Colonic mucosa (tissue), 4 donors: ENCODE measurements around the gene GJC3. TPM values are rescaled to one million over a fixed set of nuclear protein-coding genes. Genes with fewer than 3 reads are reported as not detected.
"Not testable (repeated sequence)": the region's sequence is repeated elsewhere in the genome, so short reads cannot be mapped to it uniquely, and the experiment has no call there.

Experiments
- DNase-seq: peaks from one replicate; pipeline ENCODE4 v3.0.0-alpha.2; 2020
- H3K27ac ChIP-seq: fragments of 200-600 bp; one replicate; pipeline ENCODE4 v1.8.0; 2021
- H3K27me3 ChIP-seq: fragments of 200-600 bp; one replicate; pipeline ENCODE4 v1.8.0; 2021
- H3K36me3 ChIP-seq: fragments of 200-600 bp; one replicate; pipeline ENCODE4 v1.8.0; 2021
- H3K4me1 ChIP-seq: fragments of 200-600 bp; one replicate; pipeline ENCODE4 v1.8.0; 2021; ENCODE audit warnings: mild to moderate bottlenecking
- H3K4me3 ChIP-seq: fragments of 200-600 bp; one replicate; pipeline ENCODE4 v1.8.0; 2021
- H3K9ac ChIP-seq, 2 donors: one replicate each; pipeline ENCODE4 v1.7.0; 2013; ENCODE audit warnings: control low read depth in 2 of 2, low read depth in 2 of 2, low read length in 2 of 2
- H3K9me3 ChIP-seq: fragments of 200-600 bp; one replicate; pipeline ENCODE4 v1.8.0; 2021
- intact Hi-C: fragments of 100-400 bp; cut with DNase I; formaldehyde crosslinking; loops from one replicate; pipeline ENCODE4 v1.14.1; 2022
- total RNA-seq, 2 donors: library from RNA; stranded (reverse); fragmentation: NEBNext Ultra II Directional in 1 of 2; extraction: Animal tissue kit (Norgen Biotek cat#: 25700) in 1 of 2; gene quantifications; one replicate each; pipeline ENCODE4 v1.2.1, GENCODE V29; 2021
- TF ChIP-seq, protein P1 (sequence below): fragments of 200-600 bp; IDR thresholded peaks from one replicate; pipeline ENCODE4 v1.8.0; 2022; ENCODE audit warnings: antibody characterized with exemption, mild to moderate bottlenecking
- donor health status: healthy.
- donor health status: DM: no; HTN: no; CAD: no.
- donor health status: DM: no; HTN: no; CAD: no.

The GJC3 gene, protein sequence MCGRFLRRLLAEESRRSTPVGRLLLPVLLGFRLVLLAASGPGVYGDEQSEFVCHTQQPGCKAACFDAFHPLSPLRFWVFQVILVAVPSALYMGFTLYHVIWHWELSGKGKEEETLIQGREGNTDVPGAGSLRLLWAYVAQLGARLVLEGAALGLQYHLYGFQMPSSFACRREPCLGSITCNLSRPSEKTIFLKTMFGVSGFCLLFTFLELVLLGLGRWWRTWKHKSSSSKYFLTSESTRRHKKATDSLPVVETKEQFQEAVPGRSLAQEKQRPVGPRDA
- total RNA-seq, result not detected

DNA sequence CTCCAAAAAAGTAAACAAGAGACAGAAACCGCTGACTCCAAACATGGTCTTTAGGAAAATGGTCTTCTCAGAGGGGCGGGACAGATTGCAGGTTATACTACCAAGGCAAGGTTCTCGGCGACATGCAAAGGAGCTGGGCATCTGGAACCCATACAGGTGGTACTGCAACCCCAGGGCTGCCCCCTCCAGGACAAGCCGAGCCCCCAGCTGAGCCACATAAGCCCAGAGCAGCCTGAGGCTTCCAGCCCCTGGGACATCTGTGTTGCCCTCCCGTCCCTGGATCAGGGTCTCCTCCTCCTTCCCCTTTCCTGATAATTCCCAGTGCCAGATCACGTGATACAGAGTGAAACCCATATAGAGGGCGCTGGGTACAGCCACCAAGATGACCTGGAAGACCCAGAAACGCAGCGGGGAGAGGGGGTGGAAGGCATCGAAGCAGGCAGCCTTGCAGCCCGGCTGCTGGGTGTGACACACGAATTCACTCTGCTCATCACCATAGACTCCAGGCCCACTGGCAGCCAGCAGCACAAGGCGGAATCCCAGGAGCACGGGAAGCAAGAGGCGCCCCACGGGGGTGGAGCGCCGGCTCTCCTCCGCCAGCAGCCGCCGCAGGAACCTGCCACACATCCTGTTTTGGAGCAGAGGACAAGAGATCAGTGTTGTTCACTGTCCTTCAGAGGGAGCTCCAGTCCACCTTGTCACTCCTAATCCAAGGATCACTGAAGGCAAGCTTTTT, at the start of gene GJC3:
TSS of gene GJC3 (minus strand) at position 627 of the 736 bp plus-strand sequence. CDS start at position 627, 0 bp downstream.
- DNase-seq, result peak; percentile 38
- H3K9me3 ChIP-seq, result no peaks in the 10 kb centered on the region
- peak within 1 kb of the TSS; percentile 24 for H3K4me3 ChIP-seq
- H3K9ac ChIP-seq, result peak within 1 kb of the TSS in 1 of 2 donors; percentile 7
- TF ChIP-seq, protein P1, sequence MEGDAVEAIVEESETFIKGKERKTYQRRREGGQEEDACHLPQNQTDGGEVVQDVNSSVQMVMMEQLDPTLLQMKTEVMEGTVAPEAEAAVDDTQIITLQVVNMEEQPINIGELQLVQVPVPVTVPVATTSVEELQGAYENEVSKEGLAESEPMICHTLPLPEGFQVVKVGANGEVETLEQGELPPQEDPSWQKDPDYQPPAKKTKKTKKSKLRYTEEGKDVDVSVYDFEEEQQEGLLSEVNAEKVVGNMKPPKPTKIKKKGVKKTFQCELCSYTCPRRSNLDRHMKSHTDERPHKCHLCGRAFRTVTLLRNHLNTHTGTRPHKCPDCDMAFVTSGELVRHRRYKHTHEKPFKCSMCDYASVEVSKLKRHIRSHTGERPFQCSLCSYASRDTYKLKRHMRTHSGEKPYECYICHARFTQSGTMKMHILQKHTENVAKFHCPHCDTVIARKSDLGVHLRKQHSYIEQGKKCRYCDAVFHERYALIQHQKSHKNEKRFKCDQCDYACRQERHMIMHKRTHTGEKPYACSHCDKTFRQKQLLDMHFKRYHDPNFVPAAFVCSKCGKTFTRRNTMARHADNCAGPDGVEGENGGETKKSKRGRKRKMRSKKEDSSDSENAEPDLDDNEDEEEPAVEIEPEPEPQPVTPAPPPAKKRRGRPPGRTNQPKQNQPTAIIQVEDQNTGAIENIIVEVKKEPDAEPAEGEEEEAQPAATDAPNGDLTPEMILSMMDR, result no peak
- H3K27ac ChIP-seq, result no peak within 1 kb of the TSS
- no peaks in the 10 kb centered on the region for H3K36me3 ChIP-seq
- no peaks in the 10 kb centered on the region for H3K4me1 ChIP-seq
- intact Hi-C loops, result no loop called here
- no peaks in the 10 kb centered on the region for H3K27me3 ChIP-seq

GRCh38 chr7:99976626-99977025, 47.2 kb upstream of the GJC3 start:
- H3K9ac ChIP-seq, result no peak overlapping the region
- no peaks in the 10 kb centered on the region for H3K36me3 ChIP-seq
- no peak for DNase-seq
- H3K4me3 ChIP-seq, result no peak overlapping the region
- H3K4me1 ChIP-seq, result no peaks in the 10 kb centered on the region
- intact Hi-C loops, result no loop called here
- H3K27me3 ChIP-seq, result no peaks in the 10 kb centered on the region
- H3K27ac ChIP-seq, result no peak overlapping the region
- no peaks in the 10 kb centered on the region for H3K9me3 ChIP-seq
- TF ChIP-seq, protein P1, result no peak

DNA sequence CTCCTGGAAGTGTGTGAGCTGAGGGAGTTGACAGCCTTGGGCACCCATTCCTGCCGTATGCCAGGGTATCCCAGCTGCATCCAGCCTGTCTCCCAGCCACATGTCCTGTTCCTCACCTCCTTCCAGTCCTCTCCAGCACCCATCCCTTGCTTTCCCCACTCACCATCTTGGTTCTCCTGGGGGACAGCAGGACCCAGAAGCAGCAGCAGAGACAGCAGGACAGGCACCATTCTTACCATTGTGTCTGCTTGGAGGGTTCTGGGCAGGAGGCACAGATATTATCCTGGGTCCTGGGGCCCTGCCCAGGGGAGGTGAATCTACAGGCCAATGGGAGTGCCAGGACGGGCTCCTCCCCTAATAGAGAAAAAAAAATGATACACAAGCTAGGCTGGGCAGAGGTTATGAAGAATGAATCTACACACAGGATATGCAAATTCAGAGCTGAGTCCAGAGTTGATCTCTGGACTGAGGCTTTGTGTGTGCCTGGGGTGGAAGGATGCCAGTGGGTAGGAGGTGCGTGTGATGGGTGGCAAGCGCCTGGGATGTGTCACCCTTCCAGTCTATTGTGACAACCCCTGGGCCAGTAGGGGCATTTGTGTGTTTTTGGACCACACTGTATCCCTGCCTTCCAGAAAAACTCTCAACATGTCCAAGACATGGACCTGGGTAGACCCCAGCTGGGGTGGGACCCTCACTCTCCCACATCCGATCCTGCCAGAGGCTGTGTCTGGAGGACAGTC, 46.5 kb upstream of the GJC3 start, which contains the start of gene AZGP1:
TSS of gene AZGP1 (minus strand) at position 250 of the 740 bp plus-strand sequence. CDS start at position 239, 11 bp downstream.
- TF ChIP-seq, protein P1, result no peak
- no peak within 1 kb of the TSS for H3K27ac ChIP-seq
- no peaks in the 10 kb centered on the region for H3K9me3 ChIP-seq
- no peak for DNase-seq
- H3K9ac ChIP-seq, result no peak within 1 kb of the TSS
- intact Hi-C loops, result no loop called here
- H3K4me1 ChIP-seq, result no peaks in the 10 kb centered on the region
- H3K4me3 ChIP-seq, result no peak within 1 kb of the TSS
- no peaks in the 10 kb centered on the region for H3K27me3 ChIP-seq
- H3K36me3 ChIP-seq, result no peaks in the 10 kb centered on the region

DNA sequence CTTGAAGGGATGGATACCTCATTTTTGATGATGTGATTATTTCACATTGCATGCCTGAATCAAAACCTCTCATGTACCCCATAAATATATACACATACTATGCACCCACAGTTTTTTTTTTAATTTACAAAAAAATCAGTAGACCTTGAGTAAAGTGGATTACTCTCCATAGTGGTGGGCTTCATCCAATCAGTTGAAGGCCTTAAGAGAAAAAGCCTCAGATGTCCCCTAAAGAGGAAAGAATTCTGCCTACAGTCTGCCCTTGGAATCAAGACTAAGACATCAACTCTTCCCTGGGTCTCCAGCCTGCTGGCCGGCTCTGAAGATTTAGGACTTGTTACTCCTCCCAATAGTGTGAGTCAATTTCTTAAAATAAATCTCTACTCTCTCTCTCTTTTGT, 45.3 kb upstream of the GJC3 start:
- H3K4me1 ChIP-seq, result no peaks in the 10 kb centered on the region
- DNase-seq, result no peak
- H3K36me3 ChIP-seq, result no peaks in the 10 kb centered on the region
- intact Hi-C loops, result no loop called here
- TF ChIP-seq, protein P1, result no peak
- H3K27me3 ChIP-seq, result no peaks in the 10 kb centered on the region
- H3K4me3 ChIP-seq, result no peak overlapping the region
- H3K9me3 ChIP-seq, result no peaks in the 10 kb centered on the region
- no peak overlapping the region for H3K27ac ChIP-seq
- H3K9ac ChIP-seq, result no peak overlapping the region

DNA sequence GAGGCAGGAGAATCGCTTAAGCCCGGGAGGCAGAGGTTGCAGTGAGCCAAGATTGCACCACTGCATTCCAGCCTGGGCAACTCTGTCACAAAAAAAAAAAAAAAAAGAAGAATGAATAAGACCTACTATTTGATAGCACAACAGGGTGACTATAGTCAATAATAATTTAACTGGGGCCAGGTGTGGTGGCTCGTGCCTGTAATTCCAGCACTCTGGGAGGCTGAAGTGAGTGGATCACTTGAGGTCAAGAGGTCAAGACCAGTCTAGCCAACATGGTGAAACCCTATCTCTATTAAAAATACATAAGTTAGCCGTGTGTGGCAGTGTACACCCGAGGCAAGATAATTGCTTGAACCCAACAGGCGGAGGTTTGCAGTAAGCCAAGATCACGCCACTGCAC, 44.4 kb upstream of the GJC3 start:
- H3K27me3 ChIP-seq, H3K27ac ChIP-seq, H3K9ac ChIP-seq, intact Hi-C loops, H3K4me1 ChIP-seq, H3K36me3 ChIP-seq, H3K4me3 ChIP-seq, DNase-seq, H3K9me3 ChIP-seq: not testable (repeated sequence)
